ENCODE measurements around the gene ANKRD2.
"Not testable (repeated sequence)": the region's sequence is repeated elsewhere in the genome, so short reads cannot be mapped to it uniquely, and the experiment has no call there.

Gene ANKRD2

GRCh38 chr10:97574374-97575126 lies 2.0 kb downstream of the ANKRD2 start:
- H3K4me1 ChIP-seq (ENCODE audit: insufficient read depth, poor library complexity, severe bottlenecking) = peaks cover 47% of the 10 kb centered on the region
- H3K27me3 ChIP-seq (ENCODE audit: insufficient read depth, poor library complexity, severe bottlenecking) = no peaks in the 10 kb centered on the region
- H3K27ac ChIP-seq (ENCODE audit: poor library complexity, severe bottlenecking) = peak overlapping the region; percentile 99
- no peaks in the 10 kb centered on the region for H3K9me3 ChIP-seq (ENCODE audit: severe bottlenecking)
- DNase-seq (ENCODE audit: low spot score) (peak; percentile 95), ATAC-seq (ENCODE audit: low read depth) (peak; percentile 62)
- H3K4me3 ChIP-seq (ENCODE audit: severe bottlenecking) = no peak overlapping the region
- H3K36me3 ChIP-seq (ENCODE audit: low read depth) = no peaks in the 10 kb centered on the region
- no peak for TF ChIP-seq CTCF (IDR thresholded peaks at IDR 0.05; ENCODE audit: poor library complexity, severe bottlenecking)

- DNase-seq (ENCODE audit: low spot score) (no peak), ATAC-seq (ENCODE audit: low read depth) (no peak)
- Histone ChIP-seq H3K9me3 (ENCODE audit: severe bottlenecking) (no peaks in the 10 kb centered on the region), H3K4me1 (ENCODE audit: insufficient read depth, poor library complexity, severe bottlenecking) (peaks cover 47% of the 10 kb centered on the region), H3K36me3 (ENCODE audit: low read depth) (no peaks in the 10 kb centered on the region), H3K27ac (ENCODE audit: poor library complexity, severe bottlenecking) (peak overlapping the region; percentile 99), H3K27me3 (ENCODE audit: insufficient read depth, poor library complexity, severe bottlenecking) (no peaks in the 10 kb centered on the region), H3K4me3 (ENCODE audit: severe bottlenecking) (no peak overlapping the region)
- TF ChIP-seq CTCF (IDR thresholded peaks at IDR 0.05; ENCODE audit: poor library complexity, severe bottlenecking) = no peak
Observed at GRCh38 chr10:97575127-97575668, 2.6 kb downstream of the ANKRD2 start.

- not testable (repeated sequence) for H3K4me3 ChIP-seq (ENCODE audit: severe bottlenecking); H3K27me3 ChIP-seq (ENCODE audit: insufficient read depth, poor library complexity, severe bottlenecking); DNase-seq (ENCODE audit: low spot score); ATAC-seq (ENCODE audit: low read depth); H3K36me3 ChIP-seq (ENCODE audit: low read depth); H3K9me3 ChIP-seq (ENCODE audit: severe bottlenecking)
- Histone ChIP-seq H3K4me1 (ENCODE audit: insufficient read depth, poor library complexity, severe bottlenecking) (peaks cover 35% of the 10 kb centered on the region), H3K27ac (ENCODE audit: poor library complexity, severe bottlenecking) (peak overlapping the region; percentile 99)
Observed at GRCh38 chr10:97576487-97576886, 3.9 kb downstream of the ANKRD2 start.

- DNase-seq (ENCODE audit: low spot score) (no peak), ATAC-seq (ENCODE audit: low read depth) (no peak)
- H3K4me1 ChIP-seq (ENCODE audit: insufficient read depth, poor library complexity, severe bottlenecking) = peaks cover 24% of the 10 kb centered on the region
- H3K36me3 ChIP-seq (ENCODE audit: low read depth) = no peaks in the 10 kb centered on the region
- no peaks in the 10 kb centered on the region for H3K9me3 ChIP-seq (ENCODE audit: severe bottlenecking)
- no peaks in the 10 kb centered on the region for H3K27me3 ChIP-seq (ENCODE audit: insufficient read depth, poor library complexity, severe bottlenecking)
- no peak overlapping the region for H3K4me3 ChIP-seq (ENCODE audit: severe bottlenecking)
- no peak for TF ChIP-seq CTCF (IDR thresholded peaks at IDR 0.05; ENCODE audit: poor library complexity, severe bottlenecking)
- no peak overlapping the region for H3K27ac ChIP-seq (ENCODE audit: poor library complexity, severe bottlenecking)
Observed at GRCh38 chr10:97577701-97578100, 5.1 kb downstream of the ANKRD2 start.

- Histone ChIP-seq H3K27me3 (ENCODE audit: insufficient read depth, poor library complexity, severe bottlenecking) (no peaks in the 10 kb centered on the region), H3K27ac (ENCODE audit: poor library complexity, severe bottlenecking) (no peak overlapping the region), H3K36me3 (ENCODE audit: low read depth) (no peaks in the 10 kb centered on the region), H3K4me1 (ENCODE audit: insufficient read depth, poor library complexity, severe bottlenecking) (peaks cover 18% of the 10 kb centered on the region), H3K4me3 (ENCODE audit: severe bottlenecking) (no peak overlapping the region), H3K9me3 (ENCODE audit: severe bottlenecking) (no peaks in the 10 kb centered on the region)
- no peak for TF ChIP-seq CTCF (IDR thresholded peaks at IDR 0.05; ENCODE audit: poor library complexity, severe bottlenecking)
- ATAC-seq (ENCODE audit: low read depth) (no peak), DNase-seq (ENCODE audit: low spot score) (no peak)
Observed at GRCh38 chr10:97578171-97578844, 5.7 kb downstream of the ANKRD2 start.
